ENCODE results near the gene PDZD11. TPM values are rescaled to one million over a fixed set of nuclear protein-coding genes. Genes with fewer than 3 reads are reported as not detected.

PDZD11 gene
- total RNA-seq, 1 experiment from 2014 or later: 51.2 TPM

DNA sequence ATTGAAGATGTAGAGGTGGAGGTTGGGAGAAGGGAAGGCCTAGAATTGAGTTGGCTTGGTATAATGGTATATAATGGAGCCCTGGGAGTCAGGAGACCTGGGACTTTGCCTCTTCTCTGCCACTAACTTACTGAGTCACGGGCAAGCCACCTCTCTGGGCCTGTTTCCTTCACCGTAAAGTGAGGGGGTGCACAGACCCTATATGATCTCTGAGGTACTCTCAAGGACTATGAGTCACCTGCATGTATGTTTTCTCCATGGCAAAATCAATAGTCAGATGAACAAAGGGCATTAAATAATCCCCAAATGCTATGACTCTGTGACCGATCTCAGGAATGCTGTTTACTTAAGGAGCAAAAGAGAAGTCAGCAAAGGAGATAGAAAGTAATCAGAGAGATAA lies 34.8 kb downstream of the PDZD11 start:
- Histone ChIP-seq H3K4me2 (no peak overlapping the region), H4K20me1 (ENCODE audit: insufficient read depth) (no peaks in the 10 kb centered on the region), H3K9me3 (ENCODE audit: insufficient read depth, low read depth) (no peaks in the 10 kb centered on the region; the same call in 1 of the 2 replicates), H3K4me3 (no peak overlapping the region), H3K27ac (peak overlapping the region; percentile 79), H3F3A (ENCODE audit: insufficient read depth, low read depth) (0 out of 2 replicates have a peak, but pooled peaks cover 3% of the 10 kb centered on the region), H2AFZ (no peak overlapping the region), H3K4me1 (replicated peaks; ENCODE audit: insufficient read depth) (peaks cover 24% of the 10 kb centered on the region), H3K79me2 (ENCODE audit: low read depth) (no peaks in the 10 kb centered on the region), H3K9me2 (ENCODE audit: insufficient read depth) (no peaks in the 10 kb centered on the region), H3K36me3 (ENCODE audit: low read depth) (no peaks in the 10 kb centered on the region), H3K27me3 (ENCODE audit: insufficient read depth, low read depth) (no peaks in the 10 kb centered on the region)
- no TSS peak for BruUV-seq (replicated peaks)
- no peak for DNase-seq
- no peak for TF ChIP-seq EZH2 (IDR thresholded peaks at IDR 0.05; ENCODE audit: low read depth)
- ChIA-PET CTCF (no interaction called here), POLR2A (ENCODE audit: unreplicated experiment) (no interaction called here)
- intact Hi-C loops (cut with micrococcal nuclease; ENCODE audit: unreplicated experiment): no loop called here

GRCh38 chrX:70254063-70254400 lies 35.7 kb downstream of the PDZD11 start:
- no TSS peak for BruUV-seq (replicated peaks)
- Histone ChIP-seq H3K4me3 (no peak overlapping the region), H3K9me3 (ENCODE audit: insufficient read depth, low read depth) (no peaks in the 10 kb centered on the region; the same call in 1 of the 2 replicates), H3K4me1 (replicated peaks; ENCODE audit: insufficient read depth) (peaks cover 24% of the 10 kb centered on the region), H3F3A (ENCODE audit: insufficient read depth, low read depth) (0 out of 2 replicates have a peak, but pooled peaks cover 3% of the 10 kb centered on the region), H3K9me2 (ENCODE audit: insufficient read depth) (no peaks in the 10 kb centered on the region), H2AFZ (no peak overlapping the region), H3K27ac (peak overlapping the region; percentile 79), H3K36me3 (ENCODE audit: low read depth) (no peaks in the 10 kb centered on the region), H4K20me1 (ENCODE audit: insufficient read depth) (no peaks in the 10 kb centered on the region), H3K79me2 (ENCODE audit: low read depth) (no peaks in the 10 kb centered on the region), H3K27me3 (ENCODE audit: insufficient read depth, low read depth) (no peaks in the 10 kb centered on the region), H3K4me2 (peak overlapping the region; percentile 44; the same call in 1 of the 2 replicates)
- intact Hi-C loops (cut with micrococcal nuclease; ENCODE audit: unreplicated experiment): no loop called here
- no peak for DNase-seq
- POLR2A ChIA-PET (ENCODE audit: unreplicated experiment): no interaction called here
- TF ChIP-seq EZH2 (IDR thresholded peaks at IDR 0.05; ENCODE audit: low read depth): no peak
- TF ChIP-seq CTCF (conservative IDR thresholded peaks at IDR 0.05): no peak
- CTCF ChIA-PET: interaction anchor here (0.9 kb wide), 1 partner anchor 9 kb away, joined by 3 read pairs; no protein-coding TSS in a partner anchor

- Histone ChIP-seq H3K36me3 (ENCODE audit: low read depth) (no peaks in the 10 kb centered on the region), H3K9me3 (ENCODE audit: insufficient read depth, low read depth) (no peaks in the 10 kb centered on the region; the same call in 1 of the 2 replicates), H3K27ac (peak overlapping the region; percentile 79), H3K9me2 (ENCODE audit: insufficient read depth) (no peaks in the 10 kb centered on the region), H4K20me1 (ENCODE audit: insufficient read depth) (no peaks in the 10 kb centered on the region), H3K4me1 (replicated peaks; ENCODE audit: insufficient read depth) (peaks cover 24% of the 10 kb centered on the region), H3K27me3 (ENCODE audit: insufficient read depth, low read depth) (no peaks in the 10 kb centered on the region), H3F3A (ENCODE audit: insufficient read depth, low read depth) (0 out of 2 replicates have a peak, but pooled peaks cover 3% of the 10 kb centered on the region), H3K79me2 (ENCODE audit: low read depth) (no peaks in the 10 kb centered on the region), H3K4me2 (peak overlapping the region; percentile 44; the same call in 1 of the 2 replicates), H3K4me3 (no peak overlapping the region), H2AFZ (peak overlapping the region; percentile 52; the same call in 1 of the 2 replicates)
- TF ChIP-seq CTCF (conservative IDR thresholded peaks at IDR 0.05) (no peak), EZH2 (IDR thresholded peaks at IDR 0.05; ENCODE audit: low read depth) (no peak)
- intact Hi-C loops (cut with micrococcal nuclease; ENCODE audit: unreplicated experiment): no loop called here
- ChIA-PET CTCF (interaction anchor here (0.6 to 0.9 kb wide), 3 partner anchors 9 to 1260 kb away, joined by 3 to 6 read pairs (median 3); no protein-coding TSS in a partner anchor), POLR2A (ENCODE audit: unreplicated experiment) (interaction anchor here (0.6 kb wide), 1 partner anchor 120 kb away, joined by 3 read pairs; the partner anchor contains the start of gene IGBP1)
- DNase-seq: no peak
- no TSS peak for BruUV-seq (replicated peaks)
These were observed 36.2 kb downstream of the PDZD11 start for GRCh38 chrX:70253377-70254062.
